ENCODE results near the gene TNRC18. TPM values are rescaled to one million over a fixed set of nuclear protein-coding genes. Genes with fewer than 3 reads are reported as not detected.
"Not testable (repeated sequence)": the region's sequence is repeated elsewhere in the genome, so short reads cannot be mapped to it uniquely, and the experiment has no call there.

Gene TNRC18
- 10 to 100 TPM; 36.0 to 43.8 TPM for total RNA-seq

- no peak for DNase-seq
- intact Hi-C loops (cut with micrococcal nuclease): loop anchor here (1.0 to 5.0 kb wide), 3 partner anchors 26 to 279 kb away; no protein-coding TSS in a partner anchor
- Mint-ChIP-seq H3K27ac (peak within 1 kb of the TSS; percentile 24), H3K27me3 (ENCODE audit: low read depth) (peaks cover 65% of the 10 kb centered on the region), H3K36me3 (ENCODE audit: low read depth) (no peaks in the 10 kb centered on the region), H3K9me3 (no peaks in the 10 kb centered on the region), H3K4me3 (peak within 1 kb of the TSS; percentile 67), H3K4me1 (ENCODE audit: low read depth) (peaks cover 45% of the 10 kb centered on the region)
- CTCF ChIA-PET: no interaction called here
Observed at GRCh38 chr7:5423306-5423975, at the start of gene TNRC18. TNRC18 (minus strand) TSS chr7:5423834; CDS start chr7:5421246, 2,588 bp downstream.

- Mint-ChIP-seq H3K36me3 (ENCODE audit: low read depth) (no peaks in the 10 kb centered on the region), H3K9me3 (peaks cover 4% of the 10 kb centered on the region), H3K27me3 (ENCODE audit: low read depth) (no peaks in the 10 kb centered on the region), H3K27ac (no peak overlapping the region), H3K4me3 (no peak overlapping the region), H3K4me1 (ENCODE audit: low read depth) (no peaks in the 10 kb centered on the region)
- intact Hi-C loops (cut with micrococcal nuclease): no loop called here
- peak; percentile 21 for DNase-seq
- CTCF ChIA-PET: no interaction called here
Observed at GRCh38 chr7:5472432-5473315, 49.0 kb upstream of the TNRC18 start.

GRCh38 chr7:5471623-5472022 is 48.0 kb upstream of the TNRC18 start:
- DNase-seq; H3K36me3 Mint-ChIP-seq (ENCODE audit: low read depth); intact Hi-C loops (cut with micrococcal nuclease); H3K4me1 Mint-ChIP-seq (ENCODE audit: low read depth); H3K27me3 Mint-ChIP-seq (ENCODE audit: low read depth); H3K4me3 Mint-ChIP-seq; H3K27ac Mint-ChIP-seq; CTCF ChIA-PET; H3K9me3 Mint-ChIP-seq: not testable (repeated sequence)

- intact Hi-C loops (cut with micrococcal nuclease): no loop called here
- CTCF ChIA-PET: interaction anchor here (0.5 kb wide), 1 partner anchor 9 kb away, joined by 3 read pairs; no protein-coding TSS in a partner anchor
- Mint-ChIP-seq H3K27ac (no peak overlapping the region), H3K4me3 (no peak overlapping the region), H3K36me3 (ENCODE audit: low read depth) (no peaks in the 10 kb centered on the region), H3K4me1 (ENCODE audit: low read depth) (no peaks in the 10 kb centered on the region), H3K9me3 (peaks cover 4% of the 10 kb centered on the region), H3K27me3 (ENCODE audit: low read depth) (no peaks in the 10 kb centered on the region)
- DNase-seq: no peak
Observed at GRCh38 chr7:5470816-5471215, 47.2 kb upstream of the TNRC18 start.

GRCh38 chr7:5470167-5470532 is 46.5 kb upstream of the TNRC18 start:
- no peaks in the 10 kb centered on the region for H3K27me3 Mint-ChIP-seq (ENCODE audit: low read depth)
- intact Hi-C loops (cut with micrococcal nuclease): no loop called here
- no peak overlapping the region for H3K4me3 Mint-ChIP-seq
- no peak for DNase-seq
- CTCF ChIA-PET: no interaction called here
- no peaks in the 10 kb centered on the region for H3K36me3 Mint-ChIP-seq (ENCODE audit: low read depth)
- peaks cover 4% of the 10 kb centered on the region for H3K9me3 Mint-ChIP-seq
- no peaks in the 10 kb centered on the region for H3K4me1 Mint-ChIP-seq (ENCODE audit: low read depth)
- H3K27ac Mint-ChIP-seq: no peak overlapping the region

- Mint-ChIP-seq H3K36me3 (ENCODE audit: low read depth) (no peaks in the 10 kb centered on the region), H3K4me3 (no peak overlapping the region), H3K9me3 (peaks cover 4% of the 10 kb centered on the region), H3K27me3 (ENCODE audit: low read depth) (no peaks in the 10 kb centered on the region), H3K4me1 (ENCODE audit: low read depth) (no peaks in the 10 kb centered on the region), H3K27ac (peak overlapping the region; percentile 19)
- intact Hi-C loops (cut with micrococcal nuclease): no loop called here
- CTCF ChIA-PET: no interaction called here
- DNase-seq: no peak
Observed at GRCh38 chr7:5469375-5470166, 45.9 kb upstream of the TNRC18 start.

- H3K27me3 Mint-ChIP-seq (ENCODE audit: low read depth): no peaks in the 10 kb centered on the region
- CTCF ChIA-PET: interaction anchor here (0.7 kb wide), 1 partner anchor 92 kb away, joined by 7 read pairs; no protein-coding TSS in a partner anchor
- intact Hi-C loops (cut with micrococcal nuclease): no loop called here
Observed at GRCh38 chr7:5467645-5468044, 44.0 kb upstream of the TNRC18 start.

GRCh38 chr7:5466551-5466950 is 42.9 kb upstream of the TNRC18 start:
- Mint-ChIP-seq H3K4me1 (ENCODE audit: low read depth) (peaks cover 2% of the 10 kb centered on the region), H3K4me3 (no peak overlapping the region), H3K36me3 (ENCODE audit: low read depth) (no peaks in the 10 kb centered on the region), H3K27me3 (ENCODE audit: low read depth) (no peaks in the 10 kb centered on the region), H3K27ac (no peak overlapping the region), H3K9me3 (no peaks in the 10 kb centered on the region)
- intact Hi-C loops (cut with micrococcal nuclease): no loop called here
- CTCF ChIA-PET: no interaction called here
- no peak for DNase-seq

More at GRCh38 chr7:5467645-5468044, 44.0 kb upstream of the TNRC18 start:
- Mint-ChIP-seq H3K4me1 (ENCODE audit: low read depth) (no peaks in the 10 kb centered on the region), H3K27ac (no peak overlapping the region), H3K9me3 (peaks cover under 1% of the 10 kb centered on the region), H3K36me3 (ENCODE audit: low read depth) (no peaks in the 10 kb centered on the region), H3K4me3 (no peak overlapping the region)
- DNase-seq: no peak

- Mint-ChIP-seq H3K36me3 (ENCODE audit: low read depth) (no peaks in the 10 kb centered on the region), H3K27me3 (ENCODE audit: low read depth) (no peaks in the 10 kb centered on the region), H3K4me1 (ENCODE audit: low read depth) (peaks cover 2% of the 10 kb centered on the region), H3K9me3 (no peaks in the 10 kb centered on the region), H3K27ac (no peak overlapping the region), H3K4me3 (no peak overlapping the region)
- CTCF ChIA-PET: no interaction called here
- no peak for DNase-seq
- intact Hi-C loops (cut with micrococcal nuclease): no loop called here
Observed at GRCh38 chr7:5463031-5463430, 39.4 kb upstream of the TNRC18 start.

GRCh38 chr7:5462216-5462615 is 38.6 kb upstream of the TNRC18 start:
- Mint-ChIP-seq H3K27me3 (ENCODE audit: low read depth) (no peaks in the 10 kb centered on the region), H3K9me3 (no peaks in the 10 kb centered on the region), H3K27ac (no peak overlapping the region), H3K4me1 (ENCODE audit: low read depth) (peaks cover 2% of the 10 kb centered on the region), H3K36me3 (ENCODE audit: low read depth) (no peaks in the 10 kb centered on the region), H3K4me3 (no peak overlapping the region)
- CTCF ChIA-PET: no interaction called here
- intact Hi-C loops (cut with micrococcal nuclease): no loop called here
- no peak for DNase-seq

- intact Hi-C loops (cut with micrococcal nuclease): no loop called here
- CTCF ChIA-PET: interaction anchor here (0.7 kb wide), 1 partner anchor 55 kb away, joined by 5 read pairs; no protein-coding TSS in a partner anchor
- H3K4me1 Mint-ChIP-seq (ENCODE audit: low read depth): peaks cover 2% of the 10 kb centered on the region
- no peak for DNase-seq
- no peaks in the 10 kb centered on the region for H3K9me3 Mint-ChIP-seq
- H3K4me3 Mint-ChIP-seq: no peak overlapping the region
- H3K36me3 Mint-ChIP-seq (ENCODE audit: low read depth): no peaks in the 10 kb centered on the region
- no peak overlapping the region for H3K27ac Mint-ChIP-seq
- no peaks in the 10 kb centered on the region for H3K27me3 Mint-ChIP-seq (ENCODE audit: low read depth)
Observed at GRCh38 chr7:5458921-5459480, 35.4 kb upstream of the TNRC18 start.

GRCh38 chr7:5457245-5457735 is 33.7 kb upstream of the TNRC18 start:
- Mint-ChIP-seq H3K36me3 (ENCODE audit: low read depth) (no peaks in the 10 kb centered on the region), H3K27ac (no peak overlapping the region), H3K4me1 (ENCODE audit: low read depth) (peaks cover 2% of the 10 kb centered on the region), H3K27me3 (ENCODE audit: low read depth) (no peaks in the 10 kb centered on the region), H3K4me3 (no peak overlapping the region), H3K9me3 (no peaks in the 10 kb centered on the region)
- intact Hi-C loops (cut with micrococcal nuclease): no loop called here
- no peak for DNase-seq
- CTCF ChIA-PET: interaction anchor here (0.6 to 1.0 kb wide), 7 partner anchors 61 to 217 kb away, joined by 3 to 5 read pairs (median 3); no protein-coding TSS in a partner anchor
